Ishikawa (cell line): ENCODE measurements around the gene OLIG1.

Experiments
- CEBPB ChIP-seq: IDR thresholded peaks from 2 replicates; pipeline ENCODE4 v1.6.1; 2012
- CREB1 ChIP-seq: IDR thresholded peaks from 2 replicates; pipeline ENCODE4 v1.6.1; 2012; ENCODE audit warnings: low read depth
- EGR1 ChIP-seq: IDR thresholded peaks from 2 replicates; pipeline ENCODE4 v1.6.1; 2012
- EP300 ChIP-seq: IDR thresholded peaks from 2 replicates; pipeline ENCODE4 v1.6.1; 2012; ENCODE audit warnings: borderline replicate concordance
- FOXM1 ChIP-seq: IDR thresholded peaks from 2 replicates; pipeline ENCODE4 v1.6.1; 2012; ENCODE audit warnings: low read depth, borderline replicate concordance
- MAX ChIP-seq: IDR thresholded peaks from 2 replicates; pipeline ENCODE4 v1.6.1; 2012
- NFIC ChIP-seq: IDR thresholded peaks from 2 replicates; pipeline ENCODE4 v1.6.1; 2012
- RAD21 ChIP-seq: IDR thresholded peaks from 2 replicates; pipeline ENCODE4 v1.6.1; 2012; ENCODE audit warnings: low read depth
- REST ChIP-seq: IDR thresholded peaks from 2 replicates; pipeline ENCODE4 v1.6.1; 2012; ENCODE audit warnings: low read depth, mild to moderate bottlenecking
- TAF1 ChIP-seq: IDR thresholded peaks from 2 replicates; pipeline ENCODE4 v1.6.1; 2012; ENCODE audit warnings: low read depth, mild to moderate bottlenecking
- TCF12 ChIP-seq: IDR thresholded peaks from 2 replicates; pipeline ENCODE4 v1.6.1; 2012; ENCODE audit warnings: low read depth
- TEAD4 ChIP-seq: IDR thresholded peaks from 2 replicates; pipeline ENCODE4 v1.6.1; 2012
- YY1 ChIP-seq: IDR thresholded peaks from 2 replicates; pipeline ENCODE4 v1.6.1; 2012; ENCODE audit warnings: low read depth
- ZBTB7A ChIP-seq: IDR thresholded peaks from 2 replicates; pipeline ENCODE4 v1.6.1; 2012; ENCODE audit warnings: low read depth
- TF ChIP-seq, protein P1 (sequence below): IDR thresholded peaks from 2 replicates; pipeline ENCODE4 v1.6.1; 2012

OLIG1 gene

DNA sequence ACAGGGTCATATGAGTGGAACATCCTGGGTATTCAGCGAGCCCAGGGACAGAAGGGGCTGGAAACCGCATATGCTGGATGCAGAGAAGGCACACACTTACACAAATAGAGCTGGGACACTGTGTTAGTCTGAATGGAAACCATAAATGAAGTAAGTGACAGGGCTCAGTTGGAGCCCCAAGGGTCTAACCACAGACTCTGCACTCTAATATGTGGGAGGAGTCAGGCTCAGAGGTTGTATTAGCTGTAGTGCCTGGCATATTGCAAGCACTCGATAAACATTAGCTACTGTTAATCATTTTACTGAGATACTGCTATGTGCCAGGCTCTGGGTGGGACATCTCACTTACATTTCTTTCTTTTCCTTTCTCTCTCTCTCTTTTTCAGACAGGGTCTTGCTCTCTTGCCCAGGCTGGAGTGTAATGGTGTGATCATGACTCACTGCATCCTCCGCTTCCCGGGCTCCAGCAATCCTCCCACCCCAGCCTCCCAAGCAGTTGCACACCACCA is 6.5 kb upstream of the OLIG1 start:
- TF ChIP-seq, protein P1, sequence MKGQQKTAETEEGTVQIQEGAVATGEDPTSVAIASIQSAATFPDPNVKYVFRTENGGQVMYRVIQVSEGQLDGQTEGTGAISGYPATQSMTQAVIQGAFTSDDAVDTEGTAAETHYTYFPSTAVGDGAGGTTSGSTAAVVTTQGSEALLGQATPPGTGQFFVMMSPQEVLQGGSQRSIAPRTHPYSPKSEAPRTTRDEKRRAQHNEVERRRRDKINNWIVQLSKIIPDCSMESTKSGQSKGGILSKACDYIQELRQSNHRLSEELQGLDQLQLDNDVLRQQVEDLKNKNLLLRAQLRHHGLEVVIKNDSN: no peak
- TF ChIP-seq NFIC (no peak), TCF12 (no peak), YY1 (no peak), TAF1 (no peak), RAD21 (no peak), EGR1 (no peak), ZBTB7A (no peak), CEBPB (no peak), TEAD4 (no peak), REST (no peak), FOXM1 (no peak), EP300 (no peak), MAX (no peak), CREB1 (no peak)

DNA sequence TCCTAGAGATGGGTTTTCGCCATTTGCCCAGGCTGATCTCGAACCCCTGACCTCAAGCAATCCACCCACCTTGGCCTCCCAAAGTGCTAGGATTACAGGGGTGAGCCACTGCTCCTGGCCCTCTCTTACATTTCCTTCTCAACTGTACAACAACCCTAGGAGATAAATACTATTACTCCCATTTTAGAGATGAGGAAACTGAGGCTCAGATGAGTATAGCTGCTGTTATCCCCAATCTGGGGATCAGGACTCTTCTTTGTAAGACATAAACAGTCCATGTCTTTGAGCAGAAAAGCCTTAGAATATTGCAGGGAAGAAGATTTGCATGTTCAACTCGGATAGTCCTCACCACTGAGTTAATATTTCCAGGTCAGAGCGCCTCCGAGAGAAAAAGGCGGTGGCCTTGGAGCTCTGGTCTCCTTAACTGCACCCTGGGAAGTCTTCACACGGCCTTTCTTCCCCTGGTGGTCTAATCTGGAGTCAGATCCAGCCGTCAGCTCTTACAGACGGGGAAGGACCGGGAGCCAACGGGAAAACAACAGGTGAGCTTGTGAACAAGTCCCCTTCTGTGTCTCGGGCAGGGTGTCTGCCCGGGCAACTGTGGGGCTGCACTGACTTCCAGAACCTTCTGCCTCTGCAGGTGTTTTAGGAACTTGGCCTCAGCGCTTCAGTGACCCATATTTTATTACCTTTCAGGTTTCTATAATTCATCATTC is 5.9 kb upstream of the OLIG1 start:
- TF ChIP-seq CREB1 (no peak), CEBPB (no peak), RAD21 (no peak), FOXM1 (no peak), EGR1 (no peak), MAX (no peak), TEAD4 (no peak)
- TF ChIP-seq, protein P1: no peak

GRCh38 chr21:33064623-33065390 is 5.1 kb upstream of the OLIG1 start:
- no peak for TF ChIP-seq FOXM1
- no peak for TF ChIP-seq TCF12
- TF ChIP-seq REST: no peak
- TF ChIP-seq MAX: no peak
- TF ChIP-seq, protein P1: no peak
- no peak for TF ChIP-seq ZBTB7A
- TF ChIP-seq EGR1: no peak
- no peak for TF ChIP-seq RAD21
- no peak for TF ChIP-seq NFIC
- TF ChIP-seq YY1: no peak
- no peak for TF ChIP-seq TAF1
- no peak for TF ChIP-seq TEAD4
- TF ChIP-seq CEBPB: no peak
- no peak for TF ChIP-seq CREB1
- TF ChIP-seq EP300: no peak

DNA sequence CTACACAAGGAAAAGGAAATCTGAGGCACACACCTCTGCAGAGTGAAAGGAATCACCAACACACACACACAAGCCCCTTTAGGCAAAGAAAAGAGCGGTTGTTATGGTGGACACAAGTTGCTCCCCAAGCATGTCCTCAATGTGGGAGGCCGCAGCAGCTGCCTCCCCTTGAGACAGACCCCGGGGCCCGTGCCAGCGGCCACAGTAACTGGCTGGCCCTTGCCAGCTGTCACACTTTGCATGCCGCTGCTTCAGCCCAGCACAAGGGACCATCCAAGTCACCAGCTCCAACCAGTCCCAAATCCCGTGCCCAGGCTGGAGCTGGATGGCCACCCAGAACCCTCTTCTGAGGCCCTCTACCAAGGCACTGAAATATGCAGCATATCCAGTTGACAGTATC is 2.9 kb upstream of the OLIG1 start:
- TF ChIP-seq TCF12 (no peak), FOXM1 (no peak), CEBPB (no peak), CREB1 (no peak), TEAD4 (no peak), EP300 (no peak), REST (no peak), NFIC (no peak), TAF1 (no peak), EGR1 (no peak), RAD21 (no peak), YY1 (no peak), MAX (no peak), ZBTB7A (no peak)
- TF ChIP-seq, protein P1: no peak
